Placental pericyte (primary cell): ENCODE data around the gene GTF2A1. TPM values are rescaled to one million over a fixed set of nuclear protein-coding genes. Genes with fewer than 3 reads are reported as not detected.

ENCODE experiments used
- small RNA-seq: library from RNA; depleted of rRNA; stranded (forward); fragments of <200 nt; gene quantifications from one replicate; pipeline ENCODE3, GENCODE V24; 2012; ENCODE audit warnings: low replicate concordance
- total RNA-seq: library from RNA; depleted of rRNA; stranded (reverse); fragments of >200 nt; gene quantifications from 2 replicates; pipeline ENCODE4 v1.2.3, GENCODE V29; 2012

GTF2A1 gene
- 24.7 and 34.2 TPM in 2 replicates for total RNA-seq

GRCh38 chr14:81220830-81221578, at the start of gene GTF2A1:
Gene GTF2A1, minus strand, starts transcription at chr14:81220959. Its CDS starts 441 bp downstream, at chr14:81220518.

Small RNA genes lying within 50 kb of the gene (small RNA-seq; reads per million reads assigned to genes)
- gene DYNLL1P1 (not detected), gene SNORA79 (138 reads per million, percentile 99 among the genes with 10 or more reads in this experiment)

Other genes with a start within 250 kb of the GTF2A1 start
- gene STON2, start 179.4 kb upstream of the GTF2A1 start, total RNA-seq: 1.1 TPM in 1 of 2 replicates, not detected in the other